Upper lobe of left lung (tissue), 6 donors: ENCODE results near the gene VEGFB. TPM values are rescaled to one million over a fixed set of nuclear protein-coding genes. Genes with fewer than 3 reads are reported as not detected.
A peak's percentile ranks its signal among the peaks of the same experiment; 100 is the strongest.

Experiments
- ATAC-seq, 2 donors: fragments of 200-7000 bp; cut with Tn5 transposase; one replicate each; pipeline ENCODE4 v1.9.1; 2022; ENCODE audit warnings: mild to moderate bottlenecking in 2 of 2, moderate library complexity in 2 of 2; ENCODE audit not compliant: low FRiP score in 2 of 2
- DNase-seq, 2 donors: peaks; one replicate each; pipeline ENCODE4 v3.0.0-alpha.2; 2019 to 2020
- H3K27ac ChIP-seq, 4 donors: fragments of 200-600 bp; sonication (generic); one replicate each; pipeline ENCODE4 v1.5.1; 2016 to 2019
- H3K27me3 ChIP-seq, 4 donors: fragments of 200-600 bp; sonication (generic); one replicate each; pipeline ENCODE4 v1.5.1; 2017 to 2019
- H3K36me3 ChIP-seq, 4 donors: fragments of 200-600 bp; sonication (generic); one replicate each; pipeline ENCODE4 v1.5.1; 2016 to 2019
- H3K4me1 ChIP-seq, 4 donors: fragments of 200-600 bp; sonication (generic); one replicate each; pipeline ENCODE4 v1.5.1; 2018 to 2019
- H3K4me3 ChIP-seq, 4 donors: fragments of 200-600 bp; sonication (generic); one replicate each; pipeline ENCODE4 v1.5.1; 2017 to 2019; ENCODE audit warnings: mild to moderate bottlenecking in 2 of 4, moderate library complexity in 1 of 4
- H3K9me3 ChIP-seq, 4 donors: fragments of 200-600 bp; sonication (generic); one replicate each; pipeline ENCODE4 v1.5.1; 2018 to 2019
- EP300 ChIP-seq, 4 donors: sonication (generic); formaldehyde crosslinking; IDR thresholded peaks; one replicate each; pipeline ENCODE4 v1.5.1; 2017; ENCODE audit warnings: antibody characterized with exemption in 4 of 4, control low read depth in 2 of 4
- POLR2A ChIP-seq, 4 donors: fragments of 450-650 bp; IDR thresholded peaks; one replicate each; pipeline ENCODE4 v1.5.1; 2016 to 2017; ENCODE audit warnings: antibody characterized with exemption in 4 of 4, mild to moderate bottlenecking in 2 of 4
- POLR2AphosphoS5 ChIP-seq, 2 donors: sonication (generic); formaldehyde crosslinking; IDR thresholded peaks; one replicate each; pipeline ENCODE4 v1.5.1; 2017; ENCODE audit warnings: antibody characterized with exemption in 2 of 2
- WGBS, 2 donors: methylation state at CpG; one replicate each; pipeline ENCODE4 v1.1.5; 2017 to 2018; 5-methylcytosine and 5-hydroxymethylcytosine counted together
- total RNA-seq, 6 donors: library from RNA; depleted of rRNA in 4 of 6; stranded (reverse); fragments of >200 nt in 4 of 6; gene quantifications; one replicate each; pipeline versions ENCODE4 v1.1.0 to v1.2.1, GENCODE V29; 2016 to 2021
- TF ChIP-seq, protein P1 (sequence below), 6 experiments: fragments of 450-650 bp in 4 of 6; fragments of 200-600 bp in 2 of 6; sonication (generic) in 2 of 6; IDR thresholded peaks; one replicate each; pipeline ENCODE4 v1.5.1; 2016 to 2019; ENCODE audit warnings: antibody characterized with exemption in 6 of 6
- donor health status: DM: no; HTN: no; CAD: no; lungs with moderate emphysema.
- donor health status: DM: no; HTN: yes; CAD: no; lungs with severe emphysema.

VEGFB gene
- total RNA-seq, 6 donors from 2014 or later: 25.1 to 171 (median 124) TPM

DNA sequence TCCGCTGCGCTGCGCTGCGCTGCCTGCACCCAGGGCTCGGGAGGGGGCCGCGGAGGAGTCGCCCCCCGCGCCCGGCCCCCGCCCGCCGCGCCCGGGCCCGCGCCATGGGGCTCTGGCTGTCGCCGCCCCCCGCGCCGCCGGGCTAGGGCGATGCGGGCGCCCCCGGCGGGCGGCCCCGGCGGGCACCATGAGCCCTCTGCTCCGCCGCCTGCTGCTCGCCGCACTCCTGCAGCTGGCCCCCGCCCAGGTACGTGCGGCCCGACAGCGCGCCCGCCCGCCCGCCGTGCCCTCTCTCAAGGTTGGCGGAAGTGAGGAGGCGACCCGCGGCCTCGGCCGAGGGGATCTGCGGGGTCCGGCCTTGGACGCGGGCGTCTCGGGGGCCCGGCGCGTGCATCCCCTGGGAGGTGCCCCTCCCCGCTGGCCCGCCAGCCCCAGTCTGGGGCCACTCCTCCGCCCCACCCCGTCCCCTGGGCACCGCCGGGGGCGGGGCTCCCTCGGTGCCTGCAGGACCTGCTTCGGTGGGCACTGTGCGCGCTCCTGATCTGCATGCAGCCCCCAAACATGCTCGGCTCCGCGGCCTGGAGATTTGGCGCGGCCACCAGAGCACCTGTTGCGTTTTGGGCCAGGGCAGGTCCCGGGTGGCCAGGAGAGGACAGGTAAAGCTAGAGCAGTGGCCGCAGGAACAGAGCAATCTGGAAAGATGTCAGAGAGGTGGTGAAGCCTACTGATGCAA lies 429 bp downstream of the VEGFB start:
- WGBS, 2 donors: 7 to 38% methylated on average over 3 to 12 of the region's 80 CpGs
- TF ChIP-seq EP300 (IDR thresholded peaks at IDR 0.05) (no peak), POLR2AphosphoS5 (IDR thresholded peaks at IDR 0.05) (peak in 1 of 2 donors; percentile 53), POLR2A (IDR thresholded peaks at IDR 0.05) (peak in 1 of 4 donors; percentile 69)
- TF ChIP-seq, protein P1, sequence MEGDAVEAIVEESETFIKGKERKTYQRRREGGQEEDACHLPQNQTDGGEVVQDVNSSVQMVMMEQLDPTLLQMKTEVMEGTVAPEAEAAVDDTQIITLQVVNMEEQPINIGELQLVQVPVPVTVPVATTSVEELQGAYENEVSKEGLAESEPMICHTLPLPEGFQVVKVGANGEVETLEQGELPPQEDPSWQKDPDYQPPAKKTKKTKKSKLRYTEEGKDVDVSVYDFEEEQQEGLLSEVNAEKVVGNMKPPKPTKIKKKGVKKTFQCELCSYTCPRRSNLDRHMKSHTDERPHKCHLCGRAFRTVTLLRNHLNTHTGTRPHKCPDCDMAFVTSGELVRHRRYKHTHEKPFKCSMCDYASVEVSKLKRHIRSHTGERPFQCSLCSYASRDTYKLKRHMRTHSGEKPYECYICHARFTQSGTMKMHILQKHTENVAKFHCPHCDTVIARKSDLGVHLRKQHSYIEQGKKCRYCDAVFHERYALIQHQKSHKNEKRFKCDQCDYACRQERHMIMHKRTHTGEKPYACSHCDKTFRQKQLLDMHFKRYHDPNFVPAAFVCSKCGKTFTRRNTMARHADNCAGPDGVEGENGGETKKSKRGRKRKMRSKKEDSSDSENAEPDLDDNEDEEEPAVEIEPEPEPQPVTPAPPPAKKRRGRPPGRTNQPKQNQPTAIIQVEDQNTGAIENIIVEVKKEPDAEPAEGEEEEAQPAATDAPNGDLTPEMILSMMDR (IDR thresholded peaks at IDR 0.05): peak in 3 of 6 experiments; percentile 7 to 55 (median 20)
- H3K36me3 ChIP-seq: peaks cover 0 to 19% (median 7%) of the 10 kb centered on the region in 4 donors
- ATAC-seq (peak in 1 of 2 donors; percentile 32), DNase-seq (peak; percentile 68 to 92)
- no peaks in the 10 kb centered on the region for H3K27me3 ChIP-seq
- peaks cover 52 to 79% (median 59%) of the 10 kb centered on the region in 4 donors for H3K4me1 ChIP-seq
- peak overlapping the region; percentile 66 to 94 (median 84) for H3K4me3 ChIP-seq
- peak overlapping the region; percentile 69 to 91 (median 78) for H3K27ac ChIP-seq
- H3K9me3 ChIP-seq: no peaks in the 10 kb centered on the region

GRCh38 chr11:64235437-64236161 lies 1.2 kb downstream of the VEGFB start:
- 85 to 94% methylated on average over 6 to 12 of the region's 12 CpGs for WGBS, 2 donors
- ATAC-seq: no peak
- H3K9me3 ChIP-seq: no peaks in the 10 kb centered on the region
- H3K27ac ChIP-seq: peak overlapping the region; percentile 28 to 91 (median 78)
- H3K27me3 ChIP-seq: no peaks in the 10 kb centered on the region
- H3K36me3 ChIP-seq: peaks cover 0 to 19% (median 7%) of the 10 kb centered on the region in 4 donors
- H3K4me3 ChIP-seq: peak overlapping the region; percentile 66 to 94 (median 84)
- peak in 1 of 2 donors; percentile 65 for DNase-seq
- TF ChIP-seq POLR2A (IDR thresholded peaks at IDR 0.05): no peak
- TF ChIP-seq POLR2AphosphoS5 (IDR thresholded peaks at IDR 0.05): no peak
- TF ChIP-seq, protein P1 (IDR thresholded peaks at IDR 0.05): no peak
- TF ChIP-seq EP300 (IDR thresholded peaks at IDR 0.05): no peak
- peaks cover 56 to 84% (median 64%) of the 10 kb centered on the region in 4 donors for H3K4me1 ChIP-seq

GRCh38 chr11:64237484-64237951 lies 3.1 kb downstream of the VEGFB start:
- H3K27me3 ChIP-seq: no peaks in the 10 kb centered on the region
- TF ChIP-seq POLR2AphosphoS5 (IDR thresholded peaks at IDR 0.05) (peak; percentile 18 to 40), POLR2A (IDR thresholded peaks at IDR 0.05) (peak in 1 of 4 donors; percentile 33), EP300 (IDR thresholded peaks at IDR 0.05) (no peak)
- TF ChIP-seq, protein P1 (IDR thresholded peaks at IDR 0.05): no peak
- ATAC-seq (no peak), DNase-seq (peak; percentile 78 to 87)
- H3K4me1 ChIP-seq: peaks cover 54 to 76% (median 57%) of the 10 kb centered on the region in 4 donors
- H3K9me3 ChIP-seq: no peaks in the 10 kb centered on the region
- H3K4me3 ChIP-seq: no peak overlapping the region
- peak overlapping the region; percentile 74 to 99 (median 96) for H3K27ac ChIP-seq
- 56 to 82% methylated on average over 12 of the region's 12 CpGs for WGBS, 2 donors
- H3K36me3 ChIP-seq: peaks cover 0 to 19% (median 7%) of the 10 kb centered on the region in 4 donors

DNA sequence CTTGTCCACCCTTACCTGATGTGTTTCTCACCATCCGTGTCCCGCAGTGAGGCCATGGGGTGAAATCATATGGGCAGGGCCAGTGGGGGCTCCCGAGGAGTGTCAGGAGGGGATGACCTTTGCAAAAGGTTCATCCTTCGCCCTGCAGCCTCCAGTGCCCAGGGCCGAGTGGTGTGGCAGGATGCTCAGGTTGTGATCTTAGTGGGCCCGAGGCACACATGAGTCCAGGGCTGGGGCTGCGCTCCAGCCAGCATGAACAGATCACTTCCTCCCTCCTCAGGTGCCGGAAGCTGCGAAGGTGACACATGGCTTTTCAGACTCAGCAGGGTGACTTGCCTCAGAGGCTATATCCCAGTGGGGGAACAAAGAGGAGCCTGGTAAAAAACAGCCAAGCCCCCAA lies 3.7 kb downstream of the VEGFB start:
- H3K4me1 ChIP-seq: peaks cover 58 to 76% (median 61%) of the 10 kb centered on the region in 4 donors
- no peak overlapping the region for H3K4me3 ChIP-seq
- DNase-seq (no peak), ATAC-seq (no peak)
- WGBS, 2 donors: 75 to 82% methylated on average over 5 to 9 of the region's 9 CpGs
- H3K27me3 ChIP-seq: no peaks in the 10 kb centered on the region
- H3K36me3 ChIP-seq: peaks cover 0 to 20% (median 7%) of the 10 kb centered on the region in 4 donors
- no peaks in the 10 kb centered on the region for H3K9me3 ChIP-seq
- peak overlapping the region; percentile 74 to 99 (median 96) for H3K27ac ChIP-seq
- TF ChIP-seq EP300 (IDR thresholded peaks at IDR 0.05) (no peak), POLR2A (IDR thresholded peaks at IDR 0.05) (no peak)
- TF ChIP-seq, protein P1 (IDR thresholded peaks at IDR 0.05): no peak
